Mucosa of descending colon (tissue), 3 donors: ENCODE measurements around the gene FBXW4. TPM values are rescaled to one million over a fixed set of nuclear protein-coding genes. Genes with fewer than 3 reads are reported as not detected.

Experiments used
- ATAC-seq: fragments of 200-7000 bp; cut with Tn5 transposase; one replicate; pipeline ENCODE4 v1.9.1; 2020; ENCODE audit warnings: mild to moderate bottlenecking, moderate library complexity
- DNase-seq, 3 donors: peaks; one replicate each; pipeline ENCODE4 v3.0.0-alpha.2; 2020
- H3K36me3 ChIP-seq: fragments of 200-600 bp; one replicate; pipeline ENCODE4 v1.8.0; 2021; ENCODE audit warnings: low read depth, mild to moderate bottlenecking
- H3K4me1 ChIP-seq: fragments of 200-600 bp; one replicate; pipeline ENCODE4 v1.8.0; 2021; ENCODE audit warnings: low read depth, mild to moderate bottlenecking
- H3K4me3 ChIP-seq: fragments of 200-600 bp; one replicate; pipeline ENCODE4 v1.8.0; 2021; ENCODE audit warnings: mild to moderate bottlenecking
- H3K9me3 ChIP-seq: fragments of 200-600 bp; one replicate; pipeline ENCODE4 v1.8.0; 2021; ENCODE audit warnings: mild to moderate bottlenecking
- intact Hi-C, 2 donors: fragments of 100-400 bp; cut with DNase I in 1 of 2; cut with micrococcal nuclease in 1 of 2; formaldehyde crosslinking; loops; one replicate each; pipeline versions ENCODE4 v1.11.0 to v1.11.1; 2022; cut with DNase I, micrococcal nuclease
- total RNA-seq, 3 donors: library from RNA; stranded (reverse); fragmentation: NEBNext Ultra II Directional in 2 of 3; extraction: Animal tissue kit (Norgen Biotek cat#: 25700) in 2 of 3; gene quantifications; one replicate each; pipeline versions ENCODE4 v1.2.1 to v1.2.4, GENCODE V29; 2021 to 2023
- TF ChIP-seq, protein P1 (sequence below): fragments of 200-600 bp; IDR thresholded peaks from one replicate; pipeline ENCODE4 v1.8.0; 2022; ENCODE audit warnings: antibody characterized with exemption, mild to moderate bottlenecking
- donor health status: DM: no; HTN: no; CAD: no; lungs with moderate emphysema.
- donor health status: DM: no; HTN: no; CAD: no.
- donor health status: DM: no; HTN: yes; CAD: no.

Gene FBXW4
- total RNA-seq, 3 donors from 2014 or later = 57.3 to 126 (median 73.3) TPM

DNA sequence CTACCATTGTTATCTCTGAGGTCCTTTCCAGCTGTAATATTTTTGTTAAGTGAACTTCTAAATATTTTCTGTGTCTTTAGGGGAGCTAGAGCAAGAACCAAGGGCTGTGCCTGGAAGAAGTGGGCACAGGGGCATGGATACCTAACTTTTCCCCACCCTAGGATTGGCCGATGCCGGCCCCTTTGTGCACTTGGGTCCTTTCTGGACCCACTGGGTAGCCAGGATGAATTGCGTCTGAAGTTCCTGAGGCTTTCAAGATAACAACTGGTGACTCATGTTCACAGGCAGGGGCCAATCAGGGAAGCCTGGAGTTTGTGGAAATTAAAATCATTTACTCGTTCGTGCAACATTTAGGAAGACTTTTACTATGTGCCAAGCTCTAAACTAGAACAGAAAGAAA is 106.1 kb downstream of the FBXW4 start:
- peaks cover 13% of the 10 kb centered on the region for H3K4me1 ChIP-seq
- no peak overlapping the region for H3K4me3 ChIP-seq
- no peaks in the 10 kb centered on the region for H3K9me3 ChIP-seq
- DNase-seq (no peak), ATAC-seq (no peak)
- TF ChIP-seq, protein P1, sequence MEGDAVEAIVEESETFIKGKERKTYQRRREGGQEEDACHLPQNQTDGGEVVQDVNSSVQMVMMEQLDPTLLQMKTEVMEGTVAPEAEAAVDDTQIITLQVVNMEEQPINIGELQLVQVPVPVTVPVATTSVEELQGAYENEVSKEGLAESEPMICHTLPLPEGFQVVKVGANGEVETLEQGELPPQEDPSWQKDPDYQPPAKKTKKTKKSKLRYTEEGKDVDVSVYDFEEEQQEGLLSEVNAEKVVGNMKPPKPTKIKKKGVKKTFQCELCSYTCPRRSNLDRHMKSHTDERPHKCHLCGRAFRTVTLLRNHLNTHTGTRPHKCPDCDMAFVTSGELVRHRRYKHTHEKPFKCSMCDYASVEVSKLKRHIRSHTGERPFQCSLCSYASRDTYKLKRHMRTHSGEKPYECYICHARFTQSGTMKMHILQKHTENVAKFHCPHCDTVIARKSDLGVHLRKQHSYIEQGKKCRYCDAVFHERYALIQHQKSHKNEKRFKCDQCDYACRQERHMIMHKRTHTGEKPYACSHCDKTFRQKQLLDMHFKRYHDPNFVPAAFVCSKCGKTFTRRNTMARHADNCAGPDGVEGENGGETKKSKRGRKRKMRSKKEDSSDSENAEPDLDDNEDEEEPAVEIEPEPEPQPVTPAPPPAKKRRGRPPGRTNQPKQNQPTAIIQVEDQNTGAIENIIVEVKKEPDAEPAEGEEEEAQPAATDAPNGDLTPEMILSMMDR = no peak
- H3K36me3 ChIP-seq = no peaks in the 10 kb centered on the region
- intact Hi-C loops = no loop called here

DNA sequence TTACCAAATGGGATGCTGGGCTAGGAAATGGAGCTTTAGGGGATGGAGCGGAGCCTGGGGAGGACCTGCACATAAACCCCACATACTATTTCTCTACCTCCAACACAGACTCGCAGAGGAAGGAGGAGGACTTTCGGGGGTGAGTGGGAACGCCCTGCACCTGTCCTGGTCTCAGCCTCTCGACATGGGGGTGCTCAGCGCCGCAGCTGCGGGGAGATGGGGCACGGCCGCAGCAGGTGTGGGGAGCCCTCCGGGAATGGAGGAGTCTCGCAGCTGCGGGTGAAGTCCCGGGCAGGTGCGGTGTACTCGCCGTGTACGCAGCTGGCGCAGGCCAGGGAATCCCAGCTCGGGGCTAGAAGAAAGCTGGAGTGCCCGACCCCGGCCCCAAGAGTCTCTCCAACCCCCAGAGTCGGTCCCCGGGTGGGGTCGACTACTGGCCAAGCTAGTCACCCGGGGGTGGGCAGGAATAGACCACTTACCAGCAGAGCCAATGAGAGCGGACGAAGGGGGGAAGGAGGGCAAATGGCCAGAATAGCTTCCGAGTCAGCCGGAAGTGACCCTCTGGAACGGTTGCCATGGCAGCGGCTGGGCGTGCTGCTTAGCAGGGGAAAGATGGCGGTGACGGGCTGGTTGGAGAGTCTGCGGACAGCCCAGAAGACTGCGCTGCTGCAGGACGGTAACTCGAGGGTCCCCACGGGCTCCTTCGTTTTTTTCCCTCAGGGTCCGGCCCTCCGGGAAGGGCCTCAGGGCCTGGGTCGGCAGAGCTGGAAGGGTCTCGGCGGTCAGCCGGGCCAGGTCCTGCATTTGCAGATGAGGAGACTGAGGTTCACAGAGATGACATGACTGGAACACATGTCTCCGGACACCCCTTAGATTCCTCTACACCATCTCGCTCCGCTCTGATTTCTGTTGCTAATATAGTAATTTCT is 107.0 kb downstream of the FBXW4 start, which contains the start of the genes DPCD and POLL:
Gene DPCD, plus strand, starts transcription at position 597 of the 929 bp plus-strand sequence. Its CDS starts 16 bp downstream, at position 613.
Gene POLL, minus strand, starts transcription at position 533 of the 929 bp plus-strand sequence. CDS start 897 bp downstream, outside the sequence.
- H3K4me1 ChIP-seq = peaks cover 13% of the 10 kb centered on the region
- H3K36me3 ChIP-seq = no peaks in the 10 kb centered on the region
- peak within 1 kb of the TSS; percentile 65 for H3K4me3 ChIP-seq
- TF ChIP-seq, protein P1 = no peak
- ATAC-seq = peak; percentile 99
- H3K9me3 ChIP-seq = no peaks in the 10 kb centered on the region
- intact Hi-C loops = no loop called here
- peak; percentile 96 to 99 (median 97) for DNase-seq

DNA sequence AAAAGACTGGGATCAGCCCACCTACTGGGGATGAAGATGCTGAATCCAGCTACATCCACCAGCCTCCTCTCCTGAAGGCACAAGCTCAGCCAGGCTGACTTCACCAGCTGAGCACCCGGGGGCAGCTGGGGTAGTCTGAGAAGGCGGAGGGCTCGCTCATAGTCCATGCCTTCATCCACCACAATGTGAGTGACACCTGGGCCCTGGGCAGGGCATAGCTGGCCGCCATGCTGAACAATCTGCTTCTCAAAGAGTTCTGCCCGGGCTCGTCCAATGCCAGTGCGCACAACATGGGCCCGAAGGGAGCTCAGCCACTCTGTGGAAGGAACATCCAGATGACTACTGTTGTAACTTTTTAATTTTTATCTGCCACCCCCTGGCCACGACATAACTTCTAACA is 109.1 kb downstream of the FBXW4 start:
- no peaks in the 10 kb centered on the region for H3K36me3 ChIP-seq
- DNase-seq (no peak), ATAC-seq (no peak)
- TF ChIP-seq, protein P1 = no peak
- H3K4me1 ChIP-seq = peaks cover 13% of the 10 kb centered on the region
- intact Hi-C loops = no loop called here
- no peak overlapping the region for H3K4me3 ChIP-seq
- no peaks in the 10 kb centered on the region for H3K9me3 ChIP-seq

DNA sequence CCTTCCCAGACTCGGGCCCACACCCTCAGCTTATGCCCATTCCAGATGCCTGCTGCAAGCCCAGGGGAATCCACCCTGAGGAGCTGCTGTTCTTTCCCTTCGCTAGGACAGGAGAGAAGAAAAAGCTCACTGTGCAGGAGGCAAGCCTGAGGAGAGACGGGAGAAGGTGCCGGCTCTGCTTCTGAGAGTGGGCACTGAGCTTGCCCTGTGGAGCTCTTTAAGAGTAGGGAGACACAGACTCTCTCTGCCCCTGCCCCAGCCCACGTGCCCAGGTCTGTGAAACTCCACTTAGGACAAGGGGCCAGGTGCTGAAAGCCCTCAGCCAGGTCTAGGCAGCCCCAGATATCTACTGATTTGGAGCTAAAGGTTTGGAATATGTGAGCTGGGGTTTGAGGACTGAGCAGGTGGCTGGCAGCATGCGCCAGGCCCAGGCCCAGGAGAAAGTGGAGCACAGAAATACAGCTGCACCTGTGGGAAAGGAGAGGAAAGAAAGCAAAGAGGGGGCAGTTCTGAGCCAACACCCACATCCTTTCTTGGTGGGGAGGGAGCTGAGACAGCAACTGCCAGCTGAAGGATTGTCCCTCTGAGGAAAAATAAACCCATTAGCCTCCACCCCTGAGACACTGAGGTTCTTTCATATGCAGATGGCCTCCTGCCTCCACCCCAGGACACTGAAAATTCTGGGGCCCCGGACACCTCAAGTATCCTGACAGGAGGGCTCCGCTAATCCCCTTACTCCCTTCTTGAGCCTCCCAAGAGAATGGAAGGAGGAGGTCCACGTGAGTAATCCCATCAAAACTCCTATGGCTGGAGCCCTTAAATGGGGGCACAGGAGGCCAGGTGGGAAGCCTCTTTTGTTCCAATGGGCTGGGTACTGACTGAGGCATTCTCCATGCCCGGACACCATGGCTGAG is 114.2 kb downstream of the FBXW4 start:
- Histone ChIP-seq H3K9me3 (no peaks in the 10 kb centered on the region), H3K4me1 (no peaks in the 10 kb centered on the region), H3K4me3 (no peak overlapping the region), H3K36me3 (no peaks in the 10 kb centered on the region)
- intact Hi-C loops = no loop called here
- ATAC-seq (no peak), DNase-seq (no peak)
- TF ChIP-seq, protein P1 = no peak

DNA sequence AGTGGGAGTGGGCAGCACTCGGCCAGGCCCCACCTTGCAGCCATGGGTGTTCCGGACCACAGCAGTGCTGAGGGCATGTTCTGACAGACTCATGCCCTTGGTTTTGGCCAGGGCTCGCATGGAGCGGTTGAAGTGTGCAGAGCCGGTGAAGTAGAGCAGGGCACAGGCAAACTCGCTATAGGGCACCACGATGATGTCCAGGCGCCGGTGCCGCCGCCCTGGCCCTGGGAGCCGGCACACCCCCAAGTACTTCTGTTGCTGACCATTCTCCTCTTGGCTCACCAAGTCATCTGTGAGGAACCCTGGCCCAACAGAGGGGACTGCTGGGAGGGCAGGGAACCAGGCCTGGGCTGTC is 115.5 kb downstream of the FBXW4 start:
- no peak for DNase-seq
- no peak for ATAC-seq
- Histone ChIP-seq H3K9me3 (no peaks in the 10 kb centered on the region), H3K4me1 (no peaks in the 10 kb centered on the region), H3K36me3 (no peaks in the 10 kb centered on the region), H3K4me3 (no peak overlapping the region)
- intact Hi-C loops = no loop called here
- TF ChIP-seq, protein P1 = no peak
